Progenitor cell of endocrine pancreas (in vitro differentiated cells): ENCODE data around the gene LOXHD1. TPM values are rescaled to one million over a fixed set of nuclear protein-coding genes. Genes with fewer than 3 reads are reported as not detected.

Source experiments
- DNase-seq: peaks from one replicate; pipeline ENCODE4 v3.0.0; 2021; ENCODE audit warnings: low spot score; ENCODE audit not compliant: unreplicated experiment
- H3K27ac Mint-ChIP-seq: 2 replicates; pipeline ENCODE4 v1.8.0; 2021; ENCODE audit warnings: mild to moderate bottlenecking, moderate library complexity, mixed read lengths
- H3K27me3 Mint-ChIP-seq: 2 replicates; pipeline ENCODE4 v1.8.0; 2021; ENCODE audit warnings: mixed read lengths
- H3K36me3 Mint-ChIP-seq: 2 replicates; pipeline ENCODE4 v1.8.0; 2022; ENCODE audit warnings: mixed read lengths; ENCODE audit not compliant: insufficient read depth
- H3K4me1 Mint-ChIP-seq: 2 replicates; pipeline ENCODE4 v1.8.0; 2021; ENCODE audit warnings: low read depth, mixed read lengths
- H3K4me3 Mint-ChIP-seq: 2 replicates; pipeline ENCODE4 v1.8.0; 2021; ENCODE audit warnings: low read depth, mild to moderate bottlenecking, moderate library complexity, mixed read lengths
- H3K9me3 Mint-ChIP-seq: 2 replicates; pipeline ENCODE4 v1.8.0; 2021; ENCODE audit warnings: low read depth, mixed read lengths
- total RNA-seq: library from RNA; stranded (reverse); gene quantifications from 2 replicates; pipeline ENCODE4 v1.2.1, GENCODE V29; 2021
- TF ChIP-seq, protein P1 (sequence below): fragments of 200-600 bp; sonication (generic); IDR thresholded peaks from one replicate; pipeline ENCODE4 v1.5.0; 2021; ENCODE audit warnings: antibody characterized with exemption, mild to moderate bottlenecking; ENCODE audit not compliant: unreplicated experiment

LOXHD1 gene
- total RNA-seq, 1 donor from 2014 or later = 0.36 TPM

- no peak overlapping the region for H3K27ac Mint-ChIP-seq
- no peaks in the 10 kb centered on the region for H3K36me3 Mint-ChIP-seq
- H3K9me3 Mint-ChIP-seq = no peaks in the 10 kb centered on the region
- DNase-seq = no peak
- no peak overlapping the region for H3K4me3 Mint-ChIP-seq
- TF ChIP-seq, protein P1, sequence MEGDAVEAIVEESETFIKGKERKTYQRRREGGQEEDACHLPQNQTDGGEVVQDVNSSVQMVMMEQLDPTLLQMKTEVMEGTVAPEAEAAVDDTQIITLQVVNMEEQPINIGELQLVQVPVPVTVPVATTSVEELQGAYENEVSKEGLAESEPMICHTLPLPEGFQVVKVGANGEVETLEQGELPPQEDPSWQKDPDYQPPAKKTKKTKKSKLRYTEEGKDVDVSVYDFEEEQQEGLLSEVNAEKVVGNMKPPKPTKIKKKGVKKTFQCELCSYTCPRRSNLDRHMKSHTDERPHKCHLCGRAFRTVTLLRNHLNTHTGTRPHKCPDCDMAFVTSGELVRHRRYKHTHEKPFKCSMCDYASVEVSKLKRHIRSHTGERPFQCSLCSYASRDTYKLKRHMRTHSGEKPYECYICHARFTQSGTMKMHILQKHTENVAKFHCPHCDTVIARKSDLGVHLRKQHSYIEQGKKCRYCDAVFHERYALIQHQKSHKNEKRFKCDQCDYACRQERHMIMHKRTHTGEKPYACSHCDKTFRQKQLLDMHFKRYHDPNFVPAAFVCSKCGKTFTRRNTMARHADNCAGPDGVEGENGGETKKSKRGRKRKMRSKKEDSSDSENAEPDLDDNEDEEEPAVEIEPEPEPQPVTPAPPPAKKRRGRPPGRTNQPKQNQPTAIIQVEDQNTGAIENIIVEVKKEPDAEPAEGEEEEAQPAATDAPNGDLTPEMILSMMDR = no peak
- peaks cover 10% of the 10 kb centered on the region for H3K27me3 Mint-ChIP-seq
- no peaks in the 10 kb centered on the region for H3K4me1 Mint-ChIP-seq
These were observed 86.4 kb downstream of the LOXHD1 start for GRCh38 chr18:46570666-46571065.

- Mint-ChIP-seq H3K9me3 (no peaks in the 10 kb centered on the region), H3K4me1 (no peaks in the 10 kb centered on the region), H3K4me3 (no peak overlapping the region), H3K27me3 (peaks cover 10% of the 10 kb centered on the region), H3K36me3 (no peaks in the 10 kb centered on the region), H3K27ac (no peak overlapping the region)
- TF ChIP-seq, protein P1 = no peak
- DNase-seq = no peak
These were observed 86.9 kb downstream of the LOXHD1 start for GRCh38 chr18:46570134-46570533.

- no peak for DNase-seq
- H3K4me1 Mint-ChIP-seq = no peaks in the 10 kb centered on the region
- no peaks in the 10 kb centered on the region for H3K9me3 Mint-ChIP-seq
- H3K36me3 Mint-ChIP-seq = no peaks in the 10 kb centered on the region
- no peak overlapping the region for H3K27ac Mint-ChIP-seq
- TF ChIP-seq, protein P1 = no peak
- no peak overlapping the region for H3K4me3 Mint-ChIP-seq
- H3K27me3 Mint-ChIP-seq = peaks cover 13% of the 10 kb centered on the region
These were observed 87.8 kb downstream of the LOXHD1 start for GRCh38 chr18:46569211-46569610.

DNA sequence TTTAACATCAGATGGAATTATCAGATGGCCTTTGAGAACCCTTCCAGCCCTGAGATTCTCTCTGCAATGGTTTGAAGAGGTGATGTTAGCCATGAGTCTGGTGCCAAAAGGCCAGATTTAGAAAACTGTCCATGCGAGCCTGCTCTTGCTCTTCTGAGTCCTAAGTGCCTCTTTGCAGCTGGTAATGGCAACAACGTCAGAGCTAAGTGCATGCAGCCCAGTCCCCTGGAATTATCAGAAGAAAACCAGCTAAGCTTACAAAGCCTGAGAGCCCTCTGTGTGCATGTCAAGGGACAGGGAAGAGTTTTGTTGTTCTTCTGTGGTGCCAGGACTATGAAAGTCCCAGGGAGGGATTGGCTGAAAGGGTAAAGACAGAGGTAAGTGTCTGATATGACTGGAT, 89.8 kb downstream of the LOXHD1 start:
- DNase-seq = no peak
- H3K4me3 Mint-ChIP-seq = no peak overlapping the region
- H3K27me3 Mint-ChIP-seq = peaks cover 18% of the 10 kb centered on the region
- H3K9me3 Mint-ChIP-seq = no peaks in the 10 kb centered on the region
- TF ChIP-seq, protein P1 = no peak
- H3K27ac Mint-ChIP-seq = no peak overlapping the region
- H3K4me1 Mint-ChIP-seq = no peaks in the 10 kb centered on the region
- H3K36me3 Mint-ChIP-seq = no peaks in the 10 kb centered on the region

DNA sequence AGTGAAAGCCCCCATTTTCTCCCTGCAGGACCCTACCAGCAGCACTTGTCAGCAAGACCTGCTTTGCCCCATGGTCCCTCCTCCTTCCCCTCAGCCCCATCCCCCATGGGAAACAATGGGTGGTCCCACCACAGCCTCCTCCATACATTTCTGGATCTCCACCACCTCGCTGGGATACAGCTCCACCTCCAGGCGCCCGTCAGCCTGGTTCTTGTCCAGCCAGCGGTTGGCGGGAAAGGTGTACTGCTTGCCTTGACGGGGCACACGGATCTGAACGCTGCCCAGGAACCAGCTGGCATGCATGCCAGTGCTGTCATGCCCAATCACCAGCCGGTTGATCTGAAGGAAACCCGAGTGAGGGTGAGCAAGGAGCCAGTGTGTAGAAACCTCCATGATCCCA, 90.9 kb downstream of the LOXHD1 start:
- DNase-seq = no peak
- no peak overlapping the region for H3K4me3 Mint-ChIP-seq
- peaks cover 21% of the 10 kb centered on the region for H3K27me3 Mint-ChIP-seq
- no peak overlapping the region for H3K27ac Mint-ChIP-seq
- TF ChIP-seq, protein P1 = no peak
- no peaks in the 10 kb centered on the region for H3K4me1 Mint-ChIP-seq
- H3K36me3 Mint-ChIP-seq = no peaks in the 10 kb centered on the region
- H3K9me3 Mint-ChIP-seq = no peaks in the 10 kb centered on the region
